SK-N-DZ (cell line): Measurements from ENCODE around the gene ASAP2.

Experiments
- DNase-seq: peaks from one replicate; pipeline ENCODE4 v3.0.0-alpha.2; 2015; ENCODE audit warnings: low spot score

Gene ASAP2

DNA sequence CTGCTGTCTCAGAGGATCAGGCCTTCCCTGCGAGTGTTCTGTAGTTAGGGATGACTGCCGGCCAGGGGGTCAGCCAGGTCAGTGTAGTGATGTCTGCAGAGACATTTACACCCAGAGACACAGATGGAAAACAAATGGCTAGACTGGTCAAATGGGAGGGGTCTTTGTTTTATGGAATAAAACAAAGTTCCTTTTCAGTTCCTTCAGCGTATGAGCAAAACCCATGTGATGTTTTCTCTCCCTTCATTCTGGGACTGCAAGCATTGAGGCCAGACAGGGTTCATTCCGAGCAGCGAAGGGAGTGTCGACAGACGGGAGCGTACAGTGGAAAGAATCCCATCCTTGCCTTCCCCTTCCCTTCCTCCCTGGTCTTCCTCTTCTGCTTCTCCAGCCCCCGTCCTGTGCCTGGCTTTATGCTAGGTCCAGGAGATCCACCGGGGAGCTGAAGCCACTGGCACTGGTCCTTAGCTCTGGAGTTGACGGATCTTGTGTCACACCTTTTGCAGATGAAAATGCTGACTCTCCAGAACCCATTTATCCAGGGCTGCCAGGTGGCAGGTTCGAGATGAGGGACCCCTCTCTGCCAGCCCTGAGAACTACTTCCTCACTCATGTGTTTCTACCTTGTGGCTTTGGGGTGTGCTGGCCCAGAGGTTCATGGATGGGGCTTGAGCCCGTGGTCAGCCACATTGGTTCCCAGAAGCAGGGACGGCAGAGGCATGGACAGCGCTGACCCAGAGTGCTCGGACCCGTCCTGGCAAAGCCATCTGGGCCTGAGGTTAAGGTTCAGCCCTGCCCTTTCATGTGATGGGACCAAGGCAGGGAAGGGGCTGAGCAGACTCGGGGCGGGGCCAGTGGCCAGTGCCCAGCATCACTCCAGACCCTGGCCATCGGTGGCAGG lies 192.5 kb downstream of the ASAP2 start:
- no peak for DNase-seq

DNA sequence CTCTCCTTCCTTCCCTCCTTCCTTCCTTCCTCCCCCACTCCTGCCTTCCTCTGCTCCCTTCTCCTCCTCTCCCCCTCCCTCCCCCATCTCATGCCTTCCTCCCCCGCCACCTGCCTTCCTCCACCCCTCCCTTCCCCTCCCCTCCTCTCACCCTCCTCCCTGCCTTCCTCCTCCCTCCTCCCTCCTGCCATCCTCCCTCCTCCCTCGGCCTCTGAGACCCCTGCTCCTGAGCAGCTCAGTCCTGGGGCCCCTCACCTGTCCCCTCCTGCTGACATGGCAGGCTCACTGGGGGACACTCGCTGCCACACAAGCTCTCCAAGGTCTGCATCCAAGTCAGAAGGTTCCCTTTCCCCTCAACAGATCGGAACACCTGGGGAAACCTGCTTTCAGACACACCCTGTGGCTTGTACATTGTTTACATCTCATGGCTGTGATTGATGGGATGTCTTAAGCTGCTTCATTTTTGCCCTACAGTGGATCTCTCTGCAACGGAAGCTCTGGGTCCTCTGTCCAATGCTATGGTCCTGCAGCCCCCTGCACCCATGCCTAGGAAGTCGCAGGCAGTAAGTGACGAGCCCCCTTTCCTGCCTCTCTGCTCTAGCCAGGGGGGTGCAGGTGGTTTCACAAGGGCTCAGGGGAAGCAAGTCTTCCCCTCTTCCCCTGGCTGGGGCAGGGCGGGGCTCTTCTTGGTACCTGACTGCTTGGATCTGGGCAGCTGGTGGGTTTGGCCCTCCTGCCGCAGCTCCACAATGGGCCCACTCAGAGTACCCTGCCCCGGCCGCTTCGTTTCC lies 193.9 kb downstream of the ASAP2 start:
- DNase-seq = no peak

DNA sequence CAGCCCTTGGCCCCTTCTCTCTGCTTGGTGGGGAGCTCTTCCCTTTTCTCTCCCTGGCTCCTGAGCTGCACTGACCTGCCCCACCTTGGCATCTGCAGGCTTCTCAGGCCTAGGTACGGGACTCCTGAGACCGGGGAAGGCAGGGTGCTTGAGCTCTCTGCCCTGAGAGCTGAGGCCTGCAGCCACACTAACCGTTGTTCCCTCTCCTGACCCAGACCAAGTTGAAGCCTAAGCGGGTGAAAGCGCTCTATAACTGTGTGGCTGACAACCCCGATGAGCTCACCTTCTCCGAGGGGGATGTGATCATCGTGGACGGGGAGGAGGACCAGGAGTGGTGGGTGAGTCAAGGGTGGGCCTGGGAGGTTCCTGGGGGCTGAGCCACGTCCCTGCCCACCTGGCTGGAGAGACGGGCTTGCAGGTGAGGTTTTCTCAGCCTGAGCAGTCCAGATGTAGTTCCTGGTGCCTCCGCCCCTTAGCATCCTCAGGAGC lies 194.5 kb downstream of the ASAP2 start:
- DNase-seq = no peak

DNA sequence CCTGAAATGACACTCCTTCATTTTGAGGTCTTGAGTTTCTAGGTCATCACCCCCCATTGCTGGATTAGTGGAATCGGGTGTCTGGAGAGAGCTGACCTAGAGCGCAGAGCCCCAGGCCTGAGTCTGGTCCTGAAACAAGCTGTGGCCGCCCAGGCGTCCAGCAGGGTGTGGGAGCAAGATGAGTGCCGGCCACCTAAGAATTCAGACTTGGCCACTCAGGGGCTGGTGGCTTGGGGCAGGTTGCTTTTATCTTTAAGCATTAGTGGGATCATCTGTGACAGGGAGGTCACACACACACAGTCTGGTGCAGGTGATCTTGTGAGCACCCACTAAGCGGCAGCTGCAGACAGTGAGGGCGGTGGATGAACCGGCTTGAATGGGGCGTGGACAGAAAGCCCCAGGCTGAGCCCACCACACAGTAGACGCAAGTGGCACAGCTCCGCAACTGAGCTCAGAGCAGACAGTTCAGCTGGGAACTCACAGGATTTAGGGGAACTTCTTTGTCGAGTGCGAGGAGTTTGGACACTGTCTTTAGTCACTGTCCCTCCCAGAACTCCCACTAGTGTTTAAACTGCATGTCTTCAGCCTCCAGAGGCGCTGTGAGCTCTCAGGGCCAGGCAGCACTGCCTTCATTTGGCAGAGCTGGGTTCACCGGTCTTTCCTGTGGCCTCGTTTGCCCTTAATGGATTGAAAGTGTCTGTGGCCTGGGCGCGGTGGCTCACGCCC lies 195.2 kb downstream of the ASAP2 start:
- no peak for DNase-seq

- DNase-seq = no peak
Observed at GRCh38 chr2:9403924-9404323, 197.3 kb downstream of the ASAP2 start.

DNA sequence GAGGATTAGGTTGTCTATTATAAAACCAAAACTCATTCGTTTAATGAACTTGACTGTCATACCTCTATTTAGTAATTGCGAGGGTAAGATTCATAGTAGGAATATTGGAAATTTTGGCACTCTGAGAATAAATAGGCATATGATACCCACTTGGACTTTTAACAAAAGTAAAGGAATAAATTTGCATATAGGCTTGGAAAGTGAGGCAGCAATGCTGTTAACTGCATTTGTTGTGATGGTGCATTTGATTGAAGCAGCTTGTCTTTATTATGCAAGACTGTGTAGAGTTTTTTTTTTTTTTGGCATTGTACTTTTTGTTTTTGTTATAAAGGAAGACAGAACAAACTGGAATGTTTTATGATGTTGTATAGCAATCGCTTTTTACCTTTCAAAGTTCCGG lies 197.8 kb downstream of the ASAP2 start:
- DNase-seq = no peak

DNA sequence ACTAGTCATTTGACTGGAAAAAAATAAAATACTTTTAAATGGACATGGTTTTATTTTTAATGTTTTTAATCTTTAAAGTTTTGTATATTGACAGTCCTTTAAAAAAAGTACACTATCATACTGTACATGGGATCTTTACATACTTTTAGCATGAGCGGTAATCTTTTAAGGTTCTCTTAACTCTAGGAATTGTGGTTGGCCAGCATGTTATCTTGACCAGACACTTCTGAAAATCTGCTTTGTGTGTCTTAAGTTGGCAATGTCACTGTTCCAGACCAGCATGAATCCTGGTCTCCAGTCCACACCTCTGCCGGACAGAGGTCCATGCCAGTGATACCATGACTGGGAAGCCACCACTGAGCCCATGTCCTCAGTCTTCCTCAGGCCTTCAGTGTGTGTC lies 199.0 kb downstream of the ASAP2 start:
- no peak for DNase-seq

DNA sequence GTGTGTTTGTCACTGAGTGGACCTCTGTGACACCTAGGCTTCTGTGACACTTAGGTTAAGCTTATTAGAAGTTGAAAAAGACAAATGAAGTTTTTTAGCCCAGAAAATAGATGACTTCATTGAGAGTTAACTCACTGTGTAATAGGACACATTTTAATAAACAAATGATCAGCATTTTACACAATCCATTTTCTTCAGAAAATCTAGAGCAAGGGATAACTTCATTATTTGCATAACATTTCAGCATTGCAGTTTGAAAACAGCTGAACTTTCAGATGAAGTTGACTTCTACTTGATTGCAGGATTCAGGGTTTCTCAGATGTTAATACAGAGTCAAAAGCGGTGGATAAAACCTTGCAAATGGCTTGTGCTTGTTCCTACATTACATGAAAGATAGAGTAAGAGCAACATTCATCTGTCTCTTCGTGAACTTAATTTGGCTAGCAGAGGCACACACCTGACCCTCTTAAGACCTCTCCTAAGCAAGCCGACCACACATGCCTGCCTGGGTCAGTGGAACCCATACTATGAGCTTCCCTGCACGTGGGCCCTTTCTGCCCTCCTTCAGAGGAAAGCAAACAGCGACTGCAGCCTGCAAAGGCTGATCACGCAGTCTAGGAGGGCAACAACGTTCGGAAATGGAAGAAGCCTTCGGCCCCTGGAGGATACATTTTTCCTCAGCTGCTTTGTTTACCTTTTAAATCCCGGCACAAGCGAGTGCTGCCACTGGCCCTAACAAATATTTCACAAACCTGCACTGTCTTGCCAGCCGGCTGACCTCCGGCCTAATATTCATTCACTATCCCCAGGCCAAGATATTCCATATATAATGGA lies 200.1 kb downstream of the ASAP2 start:
- no peak for DNase-seq

DNA sequence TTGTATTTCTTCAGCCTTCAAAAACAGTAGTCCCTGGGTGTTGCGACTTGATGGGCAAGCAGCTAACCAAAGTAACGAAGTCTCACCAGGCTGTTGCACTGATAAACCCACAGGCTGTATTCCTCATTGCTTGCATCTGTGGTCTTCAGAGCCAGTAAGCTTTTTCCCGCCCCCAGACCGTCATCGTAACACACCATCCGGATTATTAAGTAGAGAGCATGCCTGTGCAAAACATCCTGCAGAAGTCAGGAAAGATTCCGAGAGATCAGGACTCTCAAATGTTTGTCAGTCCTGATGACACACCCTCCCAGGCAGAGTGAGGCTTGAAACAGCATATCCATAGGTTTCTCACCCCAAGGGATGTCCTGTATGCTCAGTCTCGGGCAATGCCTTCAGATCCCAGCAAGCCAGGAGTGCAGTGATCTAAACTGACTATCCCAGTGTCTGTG lies 200.8 kb downstream of the ASAP2 start:
- no peak for DNase-seq

DNA sequence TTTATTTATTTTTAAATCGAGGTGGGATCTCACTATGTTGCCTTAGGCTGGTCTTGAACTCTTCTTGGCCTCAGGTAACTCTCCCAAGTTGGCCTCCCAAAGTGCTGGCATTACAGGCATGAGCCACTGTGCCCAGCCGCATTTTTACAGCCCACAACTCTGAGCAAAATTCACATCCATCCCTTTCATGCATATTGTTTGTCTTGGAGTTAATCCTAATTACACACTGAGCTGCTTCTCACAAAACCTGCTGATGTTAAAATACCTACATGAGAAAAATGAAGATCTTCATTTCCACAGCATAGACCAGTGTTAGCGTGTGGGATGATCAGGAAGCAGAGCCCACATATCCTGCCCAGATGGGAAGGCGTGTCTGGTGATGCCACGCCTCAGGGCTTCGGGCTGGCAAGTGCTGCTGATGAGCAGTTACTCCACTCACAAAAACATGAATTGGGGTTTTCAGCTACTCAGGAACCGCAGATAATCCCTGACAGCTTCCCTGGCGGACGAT lies 202.1 kb downstream of the ASAP2 start:
- no peak for DNase-seq

GRCh38 chr2:9410108-9410507 lies 203.5 kb downstream of the ASAP2 start:
- no peak for DNase-seq

GRCh38 chr2:9412781-9413180 lies 206.2 kb downstream of the ASAP2 start:
- DNase-seq = no peak

DNA sequence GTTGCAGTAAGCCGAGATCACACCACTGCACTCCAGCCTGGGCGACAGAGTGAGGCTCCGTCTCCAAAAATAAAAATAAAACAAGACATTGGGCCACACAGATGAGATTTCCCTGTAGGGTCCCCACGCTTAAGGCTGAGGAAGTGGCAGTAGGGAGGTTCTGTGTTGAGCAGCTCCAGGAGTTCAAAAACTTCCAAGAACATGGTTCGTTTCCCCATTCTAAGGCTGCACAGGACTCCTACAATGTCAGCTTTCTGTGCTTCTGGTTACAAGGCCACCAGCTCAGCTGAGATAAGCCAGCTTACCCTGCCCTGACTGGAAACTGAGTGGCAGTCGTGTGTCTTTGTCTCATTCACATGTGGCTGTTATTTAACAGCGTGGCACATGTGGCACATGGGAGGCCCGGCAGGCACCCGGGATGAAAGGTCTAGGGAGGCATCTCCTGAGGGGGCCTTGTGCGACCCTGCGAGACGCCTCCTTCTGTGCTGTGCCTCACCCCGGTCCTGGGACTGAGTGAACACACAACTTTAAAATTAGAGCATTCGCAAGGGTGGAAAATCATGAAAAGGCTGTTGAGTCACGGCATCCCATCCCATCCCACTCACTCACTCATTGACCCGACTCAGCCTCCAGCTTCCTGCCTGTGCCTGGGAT lies 209.0 kb downstream of the ASAP2 start:
- no peak for DNase-seq

DNA sequence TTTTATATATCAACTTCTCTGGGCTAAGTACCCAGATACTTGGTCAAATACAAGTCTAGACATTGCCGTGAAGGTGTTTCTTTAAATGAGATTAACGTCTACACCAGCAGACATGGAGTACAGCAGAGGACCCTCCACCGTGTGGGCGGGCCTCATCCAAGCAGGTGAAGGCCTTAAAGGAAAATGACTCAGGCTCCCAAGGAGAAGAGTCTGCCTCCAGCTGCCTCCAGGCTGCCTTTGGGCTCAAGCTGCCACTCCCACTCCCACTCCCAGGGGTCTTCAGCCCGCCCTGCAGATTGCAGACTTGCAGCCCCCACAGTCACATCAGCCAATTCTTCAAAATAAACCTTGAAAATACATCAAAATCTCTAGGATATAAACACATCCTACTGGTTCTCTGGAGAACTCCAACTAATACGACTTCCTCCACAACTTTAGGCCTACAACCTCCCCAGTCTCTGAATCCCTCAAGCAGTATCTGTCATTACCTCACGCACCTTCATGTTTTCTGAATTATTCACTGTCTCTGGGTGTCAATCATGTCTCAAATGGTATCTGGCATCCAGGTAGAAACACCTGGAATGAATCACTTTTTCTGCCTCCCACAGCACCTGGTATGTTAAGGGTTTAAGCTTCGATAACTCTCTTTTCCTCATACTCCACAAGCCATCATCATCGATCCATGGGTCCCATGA lies 209.8 kb downstream of the ASAP2 start:
- no peak for DNase-seq

- no peak for DNase-seq
Observed at GRCh38 chr2:9416962-9417316, 210.3 kb downstream of the ASAP2 start.

DNA sequence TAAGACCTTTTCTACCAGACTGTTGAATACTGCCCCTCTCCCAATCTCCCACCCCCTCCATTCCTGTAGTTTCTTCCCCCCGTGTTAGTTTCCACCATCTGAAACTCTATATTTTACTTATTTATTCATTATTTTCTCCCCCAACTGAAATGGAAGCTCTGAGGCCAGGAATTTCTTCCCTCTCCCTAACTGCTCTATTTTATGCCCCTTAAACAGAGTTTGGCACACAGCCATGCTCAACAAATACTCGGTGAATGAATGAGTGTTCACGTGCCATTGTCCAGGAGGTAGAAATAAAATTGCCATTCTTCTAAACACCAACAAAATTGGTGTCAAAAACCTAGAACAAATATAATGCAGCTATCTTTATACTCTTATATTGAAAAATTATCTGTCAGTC lies 211.1 kb downstream of the ASAP2 start:
- DNase-seq = no peak

- DNase-seq = no peak
Observed at GRCh38 chr2:9418746-9419145, 212.1 kb downstream of the ASAP2 start.

DNA sequence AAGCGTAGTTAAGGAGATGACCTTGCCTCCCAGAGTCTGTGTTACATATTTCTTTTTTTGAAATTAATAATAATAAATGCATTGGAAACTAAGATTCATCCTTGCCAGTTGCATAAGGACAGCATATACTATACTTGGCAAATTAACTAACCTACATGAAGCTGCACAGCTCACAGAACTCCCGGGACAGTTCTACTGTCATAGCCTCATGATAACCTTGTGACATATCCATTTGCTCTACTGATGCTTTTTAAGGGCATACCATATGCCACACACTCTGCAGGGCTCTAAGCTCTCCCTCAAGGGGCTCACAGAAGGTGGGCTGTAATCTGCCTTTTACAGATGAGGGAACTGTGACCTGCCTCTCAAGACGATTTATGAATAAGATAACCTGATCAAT lies 212.9 kb downstream of the ASAP2 start:
- no peak for DNase-seq

GRCh38 chr2:9420495-9420894 lies 213.9 kb downstream of the ASAP2 start:
- DNase-seq = no peak
